HG03575 (cell line): ENCODE measurements around the gene ZC3H14.

Experiments
- ATAC-seq: cut with Tn5 transposase; IDR thresholded peaks from one replicate; pipeline ENCODE4 v1.9.1; 2021; ENCODE audit not compliant: unreplicated experiment, insufficient number of reproducible peaks, low FRiP score; ENCODE audit errors: extremely low read depth

ZC3H14 gene

GRCh38 chr14:88639221-88639620 lies 76.4 kb downstream of the ZC3H14 start:
- ATAC-seq = no peak

- no peak for ATAC-seq
Observed at GRCh38 chr14:88660056-88660455, 97.2 kb downstream of the ZC3H14 start.

GRCh38 chr14:88667555-88668273 lies 104.9 kb downstream of the ZC3H14 start:
- peak; percentile 51 for ATAC-seq

- ATAC-seq = no peak
Observed at GRCh38 chr14:88668448-88669116, 105.7 kb downstream of the ZC3H14 start.

- ATAC-seq = no peak
Observed at GRCh38 chr14:88669346-88669745, 106.5 kb downstream of the ZC3H14 start.
